HEK293 (cell line): ENCODE measurements around the gene SIPA1.

Experiments used
- CTCF ChIA-PET: fragments of 350-600 bp; formaldehyde crosslinking; extraction: SDS; loops from one replicate; lab custom pipeline; 2021; ENCODE audit warnings: antibody characterized with exemption; lab: Yijun Ruan, JAX
- POLR2A ChIA-PET: fragments of 300-600 bp; formaldehyde crosslinking; extraction: SDS; loops from one replicate; lab custom pipeline; 2020; ENCODE audit warnings: antibody characterized with exemption, inconsistent platforms; lab: Yijun Ruan, JAX
- H3K27ac ChIP-seq: fragments of 200-500 bp; sonication (Bioruptor generic); 2 replicates; pipeline ENCODE4 v1.5.1; 2014; ENCODE audit warnings: low read depth, low read length, control low read depth, inconsistent platforms; ENCODE audit errors: extremely low read depth
- H3K36me3 ChIP-seq, 2 experiments: fragments of 200-500 bp in 1 of 2; sonication (Bioruptor generic) in 1 of 2; 1 replicate in 1 of 2; 2 replicates in 1 of 2; pipeline ENCODE4 v1.5.1; 2014 to 2017; ENCODE audit warnings: inconsistent platforms in 2 of 2, low read length in 2 of 2; ENCODE audit not compliant: control insufficient read depth in 2 of 2, insufficient read depth in 1 of 2
- H3K4me1 ChIP-seq: fragments of 200-500 bp; sonication (Bioruptor generic); 2 replicates; pipeline ENCODE4 v1.5.1; 2014; ENCODE audit warnings: mild to moderate bottlenecking, low read length, inconsistent platforms; ENCODE audit not compliant: control insufficient read depth, insufficient read depth
- H3K4me3 ChIP-seq: 2 replicates; pipeline ENCODE4 v1.5.1; 2011; ENCODE audit warnings: low read depth, mild to moderate bottlenecking, control low read depth, low read length, moderate library complexity
- H3K9me3 ChIP-seq: fragments of 200-500 bp; sonication (Bioruptor generic); 2 replicates; pipeline ENCODE4 v1.5.1; 2014; ENCODE audit warnings: low read depth, low read length, inconsistent platforms; ENCODE audit not compliant: control insufficient read depth, insufficient read depth
- GFI1B ChIP-seq: fragments of 450-650 bp; formaldehyde crosslinking; IDR thresholded peaks from 2 replicates; pipeline ENCODE4 v1.5.1; 2016; ENCODE audit warnings: missing biosample characterization, missing genetic modification characterization
- GLIS1 ChIP-seq: fragments of 450-650 bp; formaldehyde crosslinking; IDR thresholded peaks from 2 replicates; pipeline ENCODE4 v1.5.1; 2016; ENCODE audit warnings: missing biosample characterization, missing genetic modification characterization
- GLIS2 ChIP-seq: fragments of 450-650 bp; formaldehyde crosslinking; IDR thresholded peaks from 2 replicates; pipeline ENCODE4 v1.5.1; 2016; ENCODE audit warnings: missing biosample characterization, missing genetic modification characterization
- KLF17 ChIP-seq: fragments of 450-650 bp; formaldehyde crosslinking; IDR thresholded peaks from 2 replicates; pipeline ENCODE4 v1.5.1; 2016; ENCODE audit warnings: missing biosample characterization, missing genetic modification characterization
- KLF8 ChIP-seq: fragments of 450-650 bp; formaldehyde crosslinking; IDR thresholded peaks from 2 replicates; pipeline ENCODE4 v1.5.1; 2016; ENCODE audit warnings: missing biosample characterization, missing genetic modification characterization
- PRDM6 ChIP-seq: fragments of 450-650 bp; formaldehyde crosslinking; IDR thresholded peaks from 2 replicates; pipeline ENCODE4 v1.5.1; 2017; ENCODE audit warnings: missing biosample characterization, missing genetic modification characterization
- SALL2 ChIP-seq: fragments of 450-650 bp; formaldehyde crosslinking; IDR thresholded peaks from 2 replicates; pipeline ENCODE4 v1.5.0; 2017; ENCODE audit warnings: missing biosample characterization, mild to moderate bottlenecking, missing genetic modification characterization, borderline replicate concordance
- SETDB1 ChIP-seq: IDR thresholded peaks from one replicate; pipeline ENCODE4 v1.6.1; 2017; ENCODE audit warnings: mild to moderate bottlenecking, low read length, moderate library complexity, mixed read lengths; ENCODE audit not compliant: insufficient read length
- ZBTB7A ChIP-seq: fragments of 450-650 bp; formaldehyde crosslinking; IDR thresholded peaks from 2 replicates; pipeline ENCODE4 v1.5.1; 2016; ENCODE audit warnings: low read depth, missing biosample characterization, missing genetic modification characterization
- ZNF169 ChIP-seq: fragments of 450-650 bp; formaldehyde crosslinking; IDR thresholded peaks from 2 replicates; pipeline ENCODE4 v1.5.1; 2016; ENCODE audit warnings: missing biosample characterization, missing genetic modification characterization
- ZNF23 ChIP-seq: fragments of 450-650 bp; formaldehyde crosslinking; IDR thresholded peaks from 2 replicates; pipeline ENCODE4 v1.5.1; 2016; ENCODE audit warnings: missing biosample characterization, missing genetic modification characterization, borderline replicate concordance
- ZNF24 ChIP-seq: fragments of 450-650 bp; formaldehyde crosslinking; IDR thresholded peaks from 2 replicates; pipeline ENCODE4 v1.5.1; 2016; ENCODE audit warnings: missing biosample characterization, missing genetic modification characterization
- ZNF274 ChIP-seq, 2 experiments: fragments of 200-500 bp in 1 of 2; fragments of 450-650 bp in 1 of 2; sonication (Bioruptor generic) in 1 of 2; formaldehyde crosslinking in 1 of 2; IDR thresholded peaks; 2 replicates each; pipeline versions ENCODE4 v1.5.1 to v1.6.1; 2014 to 2016; ENCODE audit warnings: borderline replicate concordance in 1 of 2, inconsistent platforms in 1 of 2, low read length in 1 of 2, missing biosample characterization in 1 of 2, missing genetic modification characterization in 1 of 2
- ZNF280C ChIP-seq: fragments of 450-650 bp; formaldehyde crosslinking; IDR thresholded peaks from 2 replicates; pipeline ENCODE4 v1.5.1; 2016; ENCODE audit warnings: missing biosample characterization, missing genetic modification characterization
- ZNF311 ChIP-seq: fragments of 450-650 bp; formaldehyde crosslinking; IDR thresholded peaks from 2 replicates; pipeline ENCODE4 v1.5.1; 2017; ENCODE audit warnings: missing biosample characterization, missing genetic modification characterization, borderline replicate concordance
- ZNF335 ChIP-seq: fragments of 450-650 bp; formaldehyde crosslinking; conservative IDR thresholded peaks from 2 replicates; pipeline ENCODE4 v1.5.1; 2016; ENCODE audit warnings: missing biosample characterization, missing genetic modification characterization
- ZNF398 ChIP-seq: fragments of 450-650 bp; formaldehyde crosslinking; IDR thresholded peaks from 2 replicates; pipeline ENCODE4 v1.5.1; 2017; ENCODE audit warnings: missing biosample characterization, missing genetic modification characterization
- ZNF426 ChIP-seq: fragments of 450-650 bp; formaldehyde crosslinking; IDR thresholded peaks from 2 replicates; pipeline ENCODE4 v1.5.1; 2017; ENCODE audit warnings: missing biosample characterization, missing genetic modification characterization, mild to moderate bottlenecking, inconsistent platforms, moderate library complexity
- ZNF501 ChIP-seq: fragments of 450-650 bp; formaldehyde crosslinking; IDR thresholded peaks from 2 replicates; pipeline ENCODE4 v1.5.1; 2016; ENCODE audit warnings: missing biosample characterization, missing genetic modification characterization
- ZNF513 ChIP-seq: fragments of 450-650 bp; IDR thresholded peaks from 2 replicates; pipeline ENCODE4 v1.5.1; 2018; ENCODE audit warnings: missing biosample characterization, missing genetic modification characterization
- ZNF654 ChIP-seq: fragments of 450-650 bp; formaldehyde crosslinking; IDR thresholded peaks from 2 replicates; pipeline ENCODE4 v1.5.1; 2016; ENCODE audit warnings: low read depth, missing biosample characterization, missing genetic modification characterization
- ZNF776 ChIP-seq: fragments of 450-650 bp; formaldehyde crosslinking; IDR thresholded peaks from 2 replicates; pipeline ENCODE4 v1.5.0; 2017; ENCODE audit warnings: missing biosample characterization, missing genetic modification characterization, borderline replicate concordance
- ZNF792 ChIP-seq: fragments of 450-650 bp; formaldehyde crosslinking; IDR thresholded peaks from 2 replicates; pipeline ENCODE4 v1.5.1; 2016; ENCODE audit warnings: missing biosample characterization, missing genetic modification characterization

SIPA1 gene

GRCh38 chr11:65637794-65638419 is at the start of gene SIPA1 (continued):
- no peak for TF ChIP-seq KLF17 (tag by site-specific recombination)
- no peak for TF ChIP-seq ZNF23 (tag by site-specific recombination)
- no peak for TF ChIP-seq ZNF24
- TF ChIP-seq GLIS2 (tag by site-specific recombination), result peak; percentile 39; the same call in 1 of the 2 replicates
- no peak for TF ChIP-seq ZNF169 (tag by site-specific recombination)
- TF ChIP-seq ZNF335 (tag by site-specific recombination), result peak; percentile 60
- TF ChIP-seq ZNF513 (tag by site-specific recombination), result 0 out of 2 replicates have a peak, but pooled peaks have one; percentile 19
- 0 out of 2 replicates have a peak, but pooled peaks have one; percentile 30 for TF ChIP-seq ZBTB7A (tag by site-specific recombination)
- no peak for TF ChIP-seq PRDM6 (tag by site-specific recombination)
- no peak for TF ChIP-seq ZNF501 (tag by site-specific recombination)
- TF ChIP-seq ZNF398 (tag by site-specific recombination), result peak; percentile 27; the same call in 1 of the 2 replicates
- TF ChIP-seq ZNF776 (tag by site-specific recombination), result no peak
- TF ChIP-seq KLF8 (tag by site-specific recombination), result peak; percentile 48; the same call in 1 of the 2 replicates

- H3K4me3 ChIP-seq, result no peak overlapping the region
- ChIA-PET CTCF (interaction anchor here (0.6 to 4.4 kb wide), 14 partner anchors 12 to 529 kb away, joined by 3 to 28 read pairs (median 4); partner anchors contain the start of genes EHBP1L1 and FAM89B), POLR2A (interaction anchor here (1.3 to 1.5 kb wide), 2 partner anchors 16 to 26 kb away, joined by 5 to 6 read pairs; partner anchors contain the start of gene FAM89B)
- H3K36me3 ChIP-seq, result peaks cover 0 to 3% of the 10 kb centered on the region in 2 experiments; a peak in 1 of 3 replicates
- no peaks in the 10 kb centered on the region for H3K9me3 ChIP-seq
- no peak overlapping the region for H3K27ac ChIP-seq
- no peaks in the 10 kb centered on the region for H3K4me1 ChIP-seq
- TF ChIP-seq GFI1B (tag by site-specific recombination) (no peak), ZNF513 (tag by site-specific recombination) (no peak), ZNF311 (tag by site-specific recombination) (no peak), GLIS1 (tag by site-specific recombination) (peak; percentile 78), ZNF426 (tag by site-specific recombination) (no peak), ZNF274 (IDR thresholded peaks at IDR 0.05; ENCODE audit: low read length) (no peak), ZNF274 (tag by site-specific recombination; IDR thresholded peaks at IDR 0.05; ENCODE audit: borderline replicate concordance) (no peak), SALL2 (tag by site-specific recombination) (no peak), ZNF792 (tag by site-specific recombination) (no peak), SETDB1 (no peak), ZNF280C (tag by site-specific recombination) (no peak), ZNF654 (tag by site-specific recombination) (no peak)
Measured at GRCh38 chr11:65588199-65589054, 49.5 kb upstream of the SIPA1 start.
